ENCODE results near the gene ASCC1.

Gene ASCC1

DNA sequence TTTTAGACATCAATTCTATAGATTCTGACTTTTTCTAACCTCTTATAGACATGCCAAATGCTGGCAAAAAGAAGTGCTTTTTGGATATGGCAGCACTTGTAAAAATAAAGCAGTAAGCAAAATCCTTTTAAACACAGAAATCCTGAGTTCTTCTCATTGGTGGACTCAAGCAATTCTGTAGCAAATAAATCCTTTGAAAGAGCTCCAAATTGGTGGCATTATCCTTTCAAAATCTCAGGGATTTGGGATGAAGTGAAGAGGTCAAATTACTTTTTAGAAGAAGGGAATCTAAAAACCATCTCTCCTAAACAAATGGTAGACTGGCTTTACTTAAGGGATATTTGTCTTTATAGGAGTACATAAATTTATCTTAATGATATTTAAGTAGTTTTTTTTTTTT is 17.5 kb upstream of the ASCC1 start:
- H3K4me3 ChIP-seq (ENCODE audit: insufficient read depth, low read length, poor library complexity, severe bottlenecking): no peak overlapping the region
- no peaks in the 10 kb centered on the region for H4K20me1 ChIP-seq (ENCODE audit: low read depth, low read length)
- H3K27ac ChIP-seq (ENCODE audit: low read depth, low read length): no peak overlapping the region
- no peaks in the 10 kb centered on the region for H3K9me2 ChIP-seq (replicated peaks; ENCODE audit: insufficient read depth, low read length)
- no peak overlapping the region for H3K9ac ChIP-seq (ENCODE audit: low read length)
- peaks cover 8% of the 10 kb centered on the region; the same call in 1 of the 2 replicates for H3K36me3 ChIP-seq (ENCODE audit: low read length)
- TF ChIP-seq EZH2phosphoT487 (conservative IDR thresholded peaks at IDR 0.05; ENCODE audit: low read length) (no peak), CTCF (IDR thresholded peaks at IDR 0.05; ENCODE audit: insufficient read depth, low read length, poor library complexity, severe bottlenecking) (no peak)
- no peak overlapping the region for H3K4me2 ChIP-seq (ENCODE audit: low read depth, low read length, poor library complexity, severe bottlenecking)
- no peak overlapping the region for H2AFZ ChIP-seq (ENCODE audit: low read depth, low read length, severe bottlenecking)
- no peaks in the 10 kb centered on the region for H3K9me3 ChIP-seq (ENCODE audit: insufficient read depth, low read length)
- H3F3A ChIP-seq (ENCODE audit: insufficient read depth): no peaks in the 10 kb centered on the region; the same call in 1 of the 2 replicates
- H3K27me3 ChIP-seq (ENCODE audit: low read length): no peaks in the 10 kb centered on the region
- 0 out of 2 replicates have a peak, but pooled peaks cover 3% of the 10 kb centered on the region for H3K79me2 ChIP-seq (ENCODE audit: insufficient read depth, low read length)

DNA sequence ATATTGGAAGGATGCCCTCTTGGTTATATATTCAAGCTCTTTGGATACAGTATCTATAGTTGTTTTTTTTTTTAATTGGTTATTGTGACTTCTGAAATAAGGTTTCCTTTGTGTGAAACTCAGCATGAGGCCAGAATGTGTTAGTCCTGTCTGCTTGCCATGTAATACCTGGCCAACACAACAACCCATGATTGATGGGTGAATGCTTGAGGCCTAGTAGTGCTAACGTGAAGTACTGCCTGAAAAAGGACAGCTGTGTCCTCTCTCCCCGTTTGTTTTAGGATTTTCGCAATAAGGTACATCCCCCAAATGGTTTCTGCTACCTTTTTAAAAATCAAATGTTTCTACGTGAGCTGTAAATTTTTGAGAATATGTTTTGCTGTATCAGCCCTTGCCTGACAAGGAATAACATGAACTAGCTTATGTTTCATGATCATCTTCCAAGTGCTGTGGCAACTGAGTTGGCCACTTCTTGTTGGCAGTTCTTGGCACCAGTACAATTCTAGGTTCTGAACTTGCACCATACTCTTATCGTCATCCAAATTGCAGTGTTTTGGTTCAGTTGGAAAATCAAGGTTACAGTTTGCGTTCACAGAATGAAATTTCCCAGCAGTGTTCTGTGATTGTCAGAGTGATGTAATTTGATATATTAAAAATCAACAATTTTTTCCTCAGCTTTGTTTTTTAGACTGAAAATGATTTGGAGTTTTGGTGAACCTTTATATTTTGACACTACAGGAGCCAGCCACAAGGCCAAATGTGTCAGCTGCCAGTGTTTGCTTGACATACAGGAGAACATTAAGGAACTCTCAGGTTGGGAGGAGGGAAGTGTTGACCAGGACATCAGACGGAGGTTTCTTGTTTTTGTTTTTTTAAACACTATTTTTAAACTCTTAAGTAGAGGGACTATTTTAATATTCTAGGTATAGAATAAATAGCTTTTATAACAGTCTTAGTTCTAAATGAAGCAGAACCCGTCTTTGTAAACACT is 13.5 kb upstream of the ASCC1 start:
- Histone ChIP-seq H4K20me1 (ENCODE audit: low read depth, low read length) (no peaks in the 10 kb centered on the region), H3K9me3 (ENCODE audit: insufficient read depth, low read length) (no peaks in the 10 kb centered on the region), H3K79me2 (ENCODE audit: insufficient read depth, low read length) (peaks cover 12% of the 10 kb centered on the region; the same call in 1 of the 2 replicates), H3K27ac (ENCODE audit: low read depth, low read length) (no peak overlapping the region), H3K27me3 (ENCODE audit: low read length) (no peaks in the 10 kb centered on the region), H3K4me3 (ENCODE audit: insufficient read depth, low read length, poor library complexity, severe bottlenecking) (no peak overlapping the region), H3K9ac (ENCODE audit: low read length) (no peak overlapping the region), H3K4me2 (ENCODE audit: low read depth, low read length, poor library complexity, severe bottlenecking) (no peak overlapping the region), H3F3A (ENCODE audit: insufficient read depth) (no peaks in the 10 kb centered on the region; the same call in 1 of the 2 replicates), H3K9me2 (replicated peaks; ENCODE audit: insufficient read depth, low read length) (no peaks in the 10 kb centered on the region), H2AFZ (ENCODE audit: low read depth, low read length, severe bottlenecking) (no peak overlapping the region), H3K36me3 (ENCODE audit: low read length) (peaks cover 8% of the 10 kb centered on the region; the same call in 1 of the 2 replicates)
- TF ChIP-seq CTCF (IDR thresholded peaks at IDR 0.05; ENCODE audit: insufficient read depth, low read length, poor library complexity, severe bottlenecking) (no peak), EZH2phosphoT487 (conservative IDR thresholded peaks at IDR 0.05; ENCODE audit: low read length) (no peak)

- peaks cover 19% of the 10 kb centered on the region; the same call in 1 of the 2 replicates for H3K79me2 ChIP-seq (ENCODE audit: insufficient read depth, low read length)
- H3K27ac ChIP-seq (ENCODE audit: low read depth, low read length): no peak overlapping the region
- H3K9me2 ChIP-seq (replicated peaks; ENCODE audit: insufficient read depth, low read length): no peaks in the 10 kb centered on the region
- H3K4me2 ChIP-seq (ENCODE audit: low read depth, low read length, poor library complexity, severe bottlenecking): no peak overlapping the region
- TF ChIP-seq EZH2phosphoT487 (conservative IDR thresholded peaks at IDR 0.05; ENCODE audit: low read length): no peak
- no peak for TF ChIP-seq CTCF (IDR thresholded peaks at IDR 0.05; ENCODE audit: insufficient read depth, low read length, poor library complexity, severe bottlenecking)
- H3K9me3 ChIP-seq (ENCODE audit: insufficient read depth, low read length): no peaks in the 10 kb centered on the region
- peaks cover 4% of the 10 kb centered on the region; the same call in 1 of the 2 replicates for H3K36me3 ChIP-seq (ENCODE audit: low read length)
- H3K9ac ChIP-seq (ENCODE audit: low read length): no peak overlapping the region
- H2AFZ ChIP-seq (ENCODE audit: low read depth, low read length, severe bottlenecking): no peak overlapping the region
- H3K4me3 ChIP-seq (ENCODE audit: insufficient read depth, low read length, poor library complexity, severe bottlenecking): no peak overlapping the region
- H3K27me3 ChIP-seq (ENCODE audit: low read length): no peaks in the 10 kb centered on the region
- peaks cover 5% of the 10 kb centered on the region; the same call in 1 of the 2 replicates for H3F3A ChIP-seq (ENCODE audit: insufficient read depth)
- H4K20me1 ChIP-seq (ENCODE audit: low read depth, low read length): no peaks in the 10 kb centered on the region
These were observed 12.3 kb upstream of the ASCC1 start for GRCh38 chr10:72228318-72228751.

Data from SU-DHL-6 (cell line).